HG03159 (cell line): ENCODE measurements around the gene ATXN2.
"Not testable (repeated sequence)": the region's sequence is repeated elsewhere in the genome, so short reads cannot be mapped to it uniquely, and the experiment has no call there.

ENCODE experiments used
- ATAC-seq: cut with Tn5 transposase; IDR thresholded peaks from one replicate; pipeline ENCODE4 v1.9.1; 2021; ENCODE audit warnings: mild to moderate bottlenecking, moderate library complexity; ENCODE audit not compliant: unreplicated experiment

Gene ATXN2

GRCh38 chr12:111406474-111407376 is 192.4 kb downstream of the ATXN2 start:
- no peak for ATAC-seq

GRCh38 chr12:111405859-111406473 is 193.1 kb downstream of the ATXN2 start, which contains the start of gene SH2B3:
TSS of gene SH2B3 (plus strand) at chr12:111405923. CDS start at chr12:111418146, 12,223 bp downstream.
- ATAC-seq, result peak; percentile 12

- ATAC-seq, result peak; percentile 56
Observed at GRCh38 chr12:111405149-111405858, 193.8 kb downstream of the ATXN2 start.

GRCh38 chr12:111404362-111405148 is 194.6 kb downstream of the ATXN2 start:
- no peak for ATAC-seq

GRCh38 chr12:111402490-111402824 is 196.7 kb downstream of the ATXN2 start:
- not testable (repeated sequence) for ATAC-seq
